ENCODE data around the gene ESR1.
A peak's percentile ranks its signal among the peaks of the same experiment; 100 is the strongest.

Gene ESR1

GRCh38 chr6:151807513-151808370, at the start of gene ESR1:
TSS of gene ESR1 (plus strand) at chr6:151807682. CDS start at chr6:151807913, 231 bp downstream.
- H3K27ac Mint-ChIP-seq: no peak within 1 kb of the TSS
- H3K36me3 Mint-ChIP-seq: peaks cover 5% of the 10 kb centered on the region
- H3K27me3 Mint-ChIP-seq: peaks cover 66% of the 10 kb centered on the region
- H3K4me3 Mint-ChIP-seq: peak within 1 kb of the TSS; percentile 66
- CTCF ChIA-PET: interaction anchor here (1.5 kb wide), 1 partner anchor 531 kb away, joined by 3 read pairs; no protein-coding TSS in a partner anchor
- peaks cover 22% of the 10 kb centered on the region for H3K4me1 Mint-ChIP-seq
- H3K9me3 Mint-ChIP-seq: no peaks in the 10 kb centered on the region
- DNase-seq: peak; percentile 27

GRCh38 chr6:151760486-151760885, 47.0 kb upstream of the ESR1 start:
- peaks cover 72% of the 10 kb centered on the region for H3K4me1 Mint-ChIP-seq
- CTCF ChIA-PET: no interaction called here
- no peak for DNase-seq
- H3K4me3 Mint-ChIP-seq: no peak overlapping the region
- peaks cover under 1% of the 10 kb centered on the region for H3K27me3 Mint-ChIP-seq
- peak overlapping the region; percentile 6 for H3K27ac Mint-ChIP-seq
- peaks cover 8% of the 10 kb centered on the region for H3K9me3 Mint-ChIP-seq
- H3K36me3 Mint-ChIP-seq: peaks cover 31% of the 10 kb centered on the region

GRCh38 chr6:151761851-151762250, 45.6 kb upstream of the ESR1 start:
- no peak for DNase-seq
- no peak overlapping the region for H3K4me3 Mint-ChIP-seq
- H3K27me3 Mint-ChIP-seq: no peaks in the 10 kb centered on the region
- peaks cover 66% of the 10 kb centered on the region for H3K4me1 Mint-ChIP-seq
- peaks cover 23% of the 10 kb centered on the region for H3K36me3 Mint-ChIP-seq
- CTCF ChIA-PET: interaction anchor here (0.7 to 1.1 kb wide), 4 partner anchors 45 to 423 kb away, joined by 3 to 7 read pairs (median 4); no protein-coding TSS in a partner anchor
- peak overlapping the region; percentile 64 for H3K27ac Mint-ChIP-seq
- peaks cover 4% of the 10 kb centered on the region for H3K9me3 Mint-ChIP-seq

- H3K9me3 Mint-ChIP-seq: peaks cover 3% of the 10 kb centered on the region
- CTCF ChIA-PET: interaction anchor here (1.1 kb wide), 1 partner anchor 72 kb away, joined by 6 read pairs; no protein-coding TSS in a partner anchor
- H3K27me3 Mint-ChIP-seq: no peaks in the 10 kb centered on the region
- H3K4me3 Mint-ChIP-seq: no peak overlapping the region
- H3K4me1 Mint-ChIP-seq: peaks cover 57% of the 10 kb centered on the region
- H3K36me3 Mint-ChIP-seq: peaks cover 18% of the 10 kb centered on the region
- H3K27ac Mint-ChIP-seq: no peak overlapping the region
- no peak for DNase-seq
Observed at GRCh38 chr6:151762817-151763216, 44.7 kb upstream of the ESR1 start.

GRCh38 chr6:151763303-151763702, 44.2 kb upstream of the ESR1 start:
- Mint-ChIP-seq H3K27me3 (no peaks in the 10 kb centered on the region), H3K4me1 (peaks cover 52% of the 10 kb centered on the region), H3K27ac (no peak overlapping the region), H3K36me3 (peaks cover 17% of the 10 kb centered on the region), H3K4me3 (no peak overlapping the region), H3K9me3 (peaks cover 3% of the 10 kb centered on the region)
- DNase-seq: no peak
- CTCF ChIA-PET: no interaction called here

GRCh38 chr6:151763938-151764680, 43.4 kb upstream of the ESR1 start:
- DNase-seq: peak; percentile 62
- Mint-ChIP-seq H3K4me3 (peak overlapping the region; percentile 11), H3K4me1 (peaks cover 45% of the 10 kb centered on the region), H3K36me3 (peaks cover 15% of the 10 kb centered on the region), H3K9me3 (peaks cover 3% of the 10 kb centered on the region), H3K27ac (no peak overlapping the region), H3K27me3 (no peaks in the 10 kb centered on the region)
- CTCF ChIA-PET: interaction anchor here (0.9 to 4.5 kb wide), 9 partner anchors 10 to 574 kb away, joined by 3 to 37 read pairs (median 6); no protein-coding TSS in a partner anchor

GRCh38 chr6:151765444-151765886, 42.0 kb upstream of the ESR1 start:
- no peak overlapping the region for H3K27ac Mint-ChIP-seq
- no peak overlapping the region for H3K4me3 Mint-ChIP-seq
- no peaks in the 10 kb centered on the region for H3K9me3 Mint-ChIP-seq
- peaks cover 40% of the 10 kb centered on the region for H3K4me1 Mint-ChIP-seq
- CTCF ChIA-PET: interaction anchor here (0.6 to 4.5 kb wide), 21 partner anchors 8 to 536 kb away, joined by 3 to 37 read pairs (median 4); no protein-coding TSS in a partner anchor
- peaks cover 4% of the 10 kb centered on the region for H3K27me3 Mint-ChIP-seq
- DNase-seq: peak; percentile 65
- H3K36me3 Mint-ChIP-seq: peaks cover 14% of the 10 kb centered on the region

- CTCF ChIA-PET: no interaction called here
- Mint-ChIP-seq H3K27ac (no peak overlapping the region), H3K36me3 (no peaks in the 10 kb centered on the region), H3K4me3 (no peak overlapping the region), H3K9me3 (no peaks in the 10 kb centered on the region), H3K4me1 (no peaks in the 10 kb centered on the region), H3K27me3 (peaks cover 19% of the 10 kb centered on the region)
- DNase-seq: no peak
Observed at GRCh38 chr6:151772446-151772845, 35.0 kb upstream of the ESR1 start.

- CTCF ChIA-PET: interaction anchor here (1.6 kb wide), 1 partner anchor 8 kb away, joined by 5 read pairs; no protein-coding TSS in a partner anchor
- H3K36me3 Mint-ChIP-seq: no peaks in the 10 kb centered on the region
- no peak overlapping the region for H3K4me3 Mint-ChIP-seq
- H3K27me3 Mint-ChIP-seq: peaks cover 19% of the 10 kb centered on the region
- no peak overlapping the region for H3K27ac Mint-ChIP-seq
- no peaks in the 10 kb centered on the region for H3K4me1 Mint-ChIP-seq
- no peaks in the 10 kb centered on the region for H3K9me3 Mint-ChIP-seq
- no peak for DNase-seq
Observed at GRCh38 chr6:151773382-151773781, 34.1 kb upstream of the ESR1 start.

- Mint-ChIP-seq H3K27me3 (peaks cover 11% of the 10 kb centered on the region), H3K36me3 (no peaks in the 10 kb centered on the region), H3K4me3 (no peak overlapping the region), H3K9me3 (no peaks in the 10 kb centered on the region), H3K27ac (no peak overlapping the region), H3K4me1 (no peaks in the 10 kb centered on the region)
- CTCF ChIA-PET: no interaction called here
- no peak for DNase-seq
Observed at GRCh38 chr6:151782560-151782959, 24.9 kb upstream of the ESR1 start.

GRCh38 chr6:151783692-151784091, 23.8 kb upstream of the ESR1 start:
- Mint-ChIP-seq H3K4me3 (no peak overlapping the region), H3K4me1 (no peaks in the 10 kb centered on the region), H3K9me3 (no peaks in the 10 kb centered on the region), H3K27me3 (peaks cover 11% of the 10 kb centered on the region), H3K27ac (no peak overlapping the region), H3K36me3 (no peaks in the 10 kb centered on the region)
- CTCF ChIA-PET: no interaction called here
- no peak for DNase-seq

GRCh38 chr6:151784441-151785214, 22.9 kb upstream of the ESR1 start:
- DNase-seq: no peak
- CTCF ChIA-PET: no interaction called here
- Mint-ChIP-seq H3K27me3 (peaks cover 11% of the 10 kb centered on the region), H3K4me1 (no peaks in the 10 kb centered on the region), H3K36me3 (no peaks in the 10 kb centered on the region), H3K9me3 (no peaks in the 10 kb centered on the region), H3K27ac (no peak overlapping the region), H3K4me3 (no peak overlapping the region)

- no peaks in the 10 kb centered on the region for H3K36me3 Mint-ChIP-seq
- no peak for DNase-seq
- CTCF ChIA-PET: no interaction called here
- H3K9me3 Mint-ChIP-seq: no peaks in the 10 kb centered on the region
- no peak overlapping the region for H3K27ac Mint-ChIP-seq
- H3K27me3 Mint-ChIP-seq: peaks cover 19% of the 10 kb centered on the region
- H3K4me3 Mint-ChIP-seq: no peak overlapping the region
- no peaks in the 10 kb centered on the region for H3K4me1 Mint-ChIP-seq
Observed at GRCh38 chr6:151796842-151797530, 10.5 kb upstream of the ESR1 start.
